ENCODE results near the gene PDGFRB. TPM values are rescaled to one million over a fixed set of nuclear protein-coding genes. Genes with fewer than 3 reads are reported as not detected.

Gene PDGFRB
- total and polyA plus RNA-seq, 9 of the 15 experiments (the other 6 are each of a cell fraction or from before 2014, with no cell fraction given), result 0.01 to 1.5 (median 0.09) TPM; not detected in 3

DNA sequence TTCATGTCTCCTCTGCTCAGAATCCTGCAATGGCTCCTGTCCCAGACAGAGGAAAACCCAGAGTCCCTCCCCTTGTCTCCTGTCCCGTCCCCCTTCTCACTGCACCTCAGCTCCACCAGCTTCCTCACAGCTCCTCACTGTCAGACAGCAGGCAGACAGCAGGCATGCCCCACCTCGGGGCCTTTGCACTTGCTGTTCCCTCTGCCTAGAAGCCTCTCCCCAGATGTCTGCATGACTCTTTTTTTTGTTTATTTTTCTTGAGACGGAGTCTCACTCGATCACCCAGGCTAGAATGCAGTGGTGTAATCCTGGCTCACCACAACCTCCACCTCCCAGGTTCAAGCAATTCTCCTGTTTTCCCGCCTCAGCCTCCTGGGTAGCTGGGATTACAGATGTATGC lies 25.4 kb upstream of the PDGFRB start:
- no peak for DNase-seq (ENCODE audit: extremely low read depth in 1 of 4, low spot score in 3 of 4)
- in situ Hi-C loops (cut with MboI) (no loop called here), intact Hi-C loops (cut with micrococcal nuclease) (no loop called here)
- no peak for TF ChIP-seq DLX4 (CRISPR knock-in tag; IDR thresholded peaks at IDR 0.05)
- no peak for TF ChIP-seq SIX5 (IDR thresholded peaks at IDR 0.05; ENCODE audit: borderline replicate concordance in 1 of 2, insufficient read depth in 1 of 2, low read depth in 1 of 2, low read length in 2 of 2)
- TF ChIP-seq GABPB1 (CRISPR knock-in tag; IDR thresholded peaks at IDR 0.05), result no peak
- TF ChIP-seq, protein P1, sequence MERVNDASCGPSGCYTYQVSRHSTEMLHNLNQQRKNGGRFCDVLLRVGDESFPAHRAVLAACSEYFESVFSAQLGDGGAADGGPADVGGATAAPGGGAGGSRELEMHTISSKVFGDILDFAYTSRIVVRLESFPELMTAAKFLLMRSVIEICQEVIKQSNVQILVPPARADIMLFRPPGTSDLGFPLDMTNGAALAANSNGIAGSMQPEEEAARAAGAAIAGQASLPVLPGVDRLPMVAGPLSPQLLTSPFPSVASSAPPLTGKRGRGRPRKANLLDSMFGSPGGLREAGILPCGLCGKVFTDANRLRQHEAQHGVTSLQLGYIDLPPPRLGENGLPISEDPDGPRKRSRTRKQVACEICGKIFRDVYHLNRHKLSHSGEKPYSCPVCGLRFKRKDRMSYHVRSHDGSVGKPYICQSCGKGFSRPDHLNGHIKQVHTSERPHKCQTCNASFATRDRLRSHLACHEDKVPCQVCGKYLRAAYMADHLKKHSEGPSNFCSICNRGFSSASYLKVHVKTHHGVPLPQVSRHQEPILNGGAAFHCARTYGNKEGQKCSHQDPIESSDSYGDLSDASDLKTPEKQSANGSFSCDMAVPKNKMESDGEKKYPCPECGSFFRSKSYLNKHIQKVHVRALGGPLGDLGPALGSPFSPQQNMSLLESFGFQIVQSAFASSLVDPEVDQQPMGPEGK (CRISPR knock-in tag; IDR thresholded peaks at IDR 0.05; ENCODE audit: borderline replicate concordance), result no peak
- TF ChIP-seq ZNF280B (CRISPR knock-in tag; IDR thresholded peaks at IDR 0.05), result no peak
- TF ChIP-seq JUN (IDR thresholded peaks at IDR 0.05; ENCODE audit: borderline replicate concordance, low read depth, low read length), result no peak
- no peak for TF ChIP-seq JUN (CRISPR knock-in tag; IDR thresholded peaks at IDR 0.05; ENCODE audit: borderline replicate concordance)
- Histone ChIP-seq H4K20me1 (replicated peaks; ENCODE audit: control insufficient read depth, insufficient read depth, low read length) (no peaks in the 10 kb centered on the region), H3K9me3 (replicated peaks; ENCODE audit: control insufficient read depth, insufficient read depth, low read depth, low read length) (no peaks in the 10 kb centered on the region), H3K79me2 (ENCODE audit: control insufficient read depth, insufficient read depth, low read length) (no peaks in the 10 kb centered on the region), H3K4me3 (no peak overlapping the region), H3K9ac (ENCODE audit: insufficient read depth in 1 of 2, low read depth in 2 of 2, low read length in 2 of 2) (no peak overlapping the region), H3K9me1 (ENCODE audit: control insufficient read depth, insufficient read depth, low read length) (no peaks in the 10 kb centered on the region), H3K4me2 (ENCODE audit: insufficient read depth, low read length) (no peak overlapping the region), H3K4me1 (replicated peaks in 1 of 2; ENCODE audit: control insufficient read depth in 2 of 2, insufficient read depth in 2 of 2, low read length in 2 of 2) (peaks cover 0 to 4% of the 10 kb centered on the region in 2 experiments; a peak in 2 of 5 replicates), H3K36me3 (ENCODE audit: control insufficient read depth, insufficient read depth, low read length) (no peaks in the 10 kb centered on the region), H3K27me3 (ENCODE audit: control insufficient read depth in 2 of 2, insufficient read depth in 2 of 2, low read length in 2 of 2) (peaks cover 4 to 52% of the 10 kb centered on the region in 2 experiments), H3K27ac (ENCODE audit: extremely low read depth, low read depth, low read length) (no peak overlapping the region), H2AFZ (ENCODE audit: low read depth, low read length) (no peak overlapping the region)
- CTCF ChIA-PET (ENCODE audit: low intra/inter-chr PET ratio), result no interaction called here
- POLR2A ChIA-PET, result interaction anchor here (0.9 kb wide), 1 partner anchor 12 kb away, joined by 4 read pairs; no protein-coding TSS in a partner anchor
- no peak for ATAC-seq
- WGBS (ENCODE audit: insufficient coverage, low coverage, missing lambda C conversion rate), result 12% methylated on average over 5 of the region's 5 CpGs
- FAIRE-seq, result no peak
- no TSS peak for BruUV-seq (replicated peaks)
